ENCODE results near the gene MIPOL1.
"Not testable (repeated sequence)": the region's sequence is repeated elsewhere in the genome, so short reads cannot be mapped to it uniquely, and the experiment has no call there.

Gene MIPOL1

DNA sequence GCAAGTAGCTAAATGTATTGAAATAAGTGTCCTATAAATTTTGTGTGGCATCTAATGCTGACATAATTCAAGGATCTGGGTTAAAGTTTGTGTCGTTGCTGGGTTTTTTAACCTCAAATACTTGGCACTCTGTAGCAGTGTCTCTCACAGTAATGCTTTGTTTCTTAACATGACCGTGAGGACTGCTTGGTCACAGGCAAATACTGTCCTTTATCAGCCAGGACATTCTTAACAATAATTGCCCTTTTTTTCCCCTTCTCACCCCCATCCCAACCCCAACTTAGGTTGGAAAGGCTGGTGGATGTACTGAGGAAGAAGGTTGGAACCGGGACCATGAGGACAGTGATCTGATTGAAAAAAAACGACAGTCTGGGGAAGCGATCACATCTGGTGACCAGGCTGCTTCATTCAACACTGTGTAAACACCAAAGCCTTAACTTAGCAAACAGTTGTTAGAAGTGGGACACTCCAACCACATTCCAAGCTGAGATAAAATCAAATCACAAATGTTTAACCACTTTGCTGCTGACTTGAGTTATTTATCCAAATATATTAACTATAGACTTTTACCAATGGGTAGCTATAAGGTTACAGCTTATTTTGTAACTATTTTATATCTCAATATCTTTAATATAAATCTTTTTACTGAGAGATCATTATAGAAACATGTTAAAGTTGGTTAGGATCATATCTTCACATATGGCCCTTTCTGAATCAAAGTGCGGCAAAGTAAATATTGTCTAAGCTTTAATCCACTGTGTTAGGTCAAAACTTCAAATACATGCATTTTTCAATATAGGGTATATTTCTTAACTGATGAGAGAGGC, 349.1 kb downstream of the MIPOL1 start:
- no peak for DNase-seq (ENCODE audit: low spot score)

DNA sequence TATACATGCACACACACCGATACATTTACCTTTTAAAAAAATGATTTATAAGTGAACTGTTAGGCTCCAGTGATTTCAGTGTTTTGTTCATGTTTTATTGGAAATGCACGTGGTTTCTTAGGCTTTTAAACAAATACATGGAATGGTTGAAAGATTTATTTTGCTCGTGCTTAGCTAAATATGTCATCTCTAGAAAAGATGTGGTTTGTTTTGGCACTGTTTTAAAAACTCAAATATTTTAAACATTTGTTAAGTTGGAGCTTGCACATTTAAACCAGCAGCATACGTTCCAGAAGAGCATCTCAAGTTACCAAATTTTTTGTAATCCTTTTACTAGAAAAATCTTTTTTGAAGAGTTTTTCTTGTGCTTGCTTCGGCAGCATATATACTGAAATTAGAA, 352.8 kb downstream of the MIPOL1 start:
- no peak for DNase-seq (ENCODE audit: low spot score)

DNA sequence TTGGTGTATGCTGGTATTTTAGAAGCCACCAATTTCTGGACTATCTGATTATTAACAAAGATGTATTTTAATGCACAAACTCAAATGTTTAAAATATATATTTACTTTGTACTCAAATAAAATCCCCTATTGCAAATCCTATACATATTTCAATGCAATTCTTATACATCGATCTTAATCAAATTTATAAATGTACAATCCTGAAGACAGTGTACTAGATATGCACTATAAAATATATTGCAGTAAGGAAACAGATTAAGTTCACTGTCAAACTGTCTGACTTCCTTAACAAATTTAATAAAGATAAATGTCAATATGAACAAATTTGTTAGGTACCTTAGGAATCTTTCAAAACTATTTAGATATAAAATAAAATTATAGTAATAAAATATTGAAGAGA, 353.4 kb downstream of the MIPOL1 start:
- no peak for DNase-seq (ENCODE audit: low spot score)

DNA sequence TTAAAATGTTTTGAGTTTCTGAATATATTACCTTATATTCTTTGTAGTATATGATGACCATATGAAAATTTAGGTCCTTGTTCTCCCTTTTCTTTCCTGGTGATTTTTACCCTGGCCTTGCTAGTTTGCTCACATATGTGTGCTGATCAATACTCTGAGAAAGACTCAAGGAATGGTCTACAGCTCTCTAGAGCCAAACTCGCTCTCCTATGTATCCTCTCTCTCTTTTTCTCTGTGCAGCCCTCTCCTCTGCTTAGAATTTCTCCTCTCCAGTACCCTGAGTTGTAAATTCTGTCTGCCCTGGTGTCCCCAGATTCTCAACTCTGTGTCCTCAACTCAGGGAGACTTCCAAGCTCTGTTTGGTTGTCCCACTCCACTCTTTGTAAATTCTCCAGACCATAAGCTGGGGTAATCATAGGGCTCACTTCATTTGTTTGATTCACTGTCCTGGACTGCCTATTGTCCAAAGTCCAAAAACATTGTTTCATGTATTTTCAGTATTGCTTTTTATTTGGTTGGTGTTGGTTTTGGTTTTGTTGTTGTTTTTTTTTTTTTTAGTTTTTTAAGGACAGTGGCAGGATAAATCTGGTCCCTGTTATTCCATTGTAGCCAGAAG, 356.3 kb downstream of the MIPOL1 start:
- no peak for DNase-seq (ENCODE audit: low spot score)

DNA sequence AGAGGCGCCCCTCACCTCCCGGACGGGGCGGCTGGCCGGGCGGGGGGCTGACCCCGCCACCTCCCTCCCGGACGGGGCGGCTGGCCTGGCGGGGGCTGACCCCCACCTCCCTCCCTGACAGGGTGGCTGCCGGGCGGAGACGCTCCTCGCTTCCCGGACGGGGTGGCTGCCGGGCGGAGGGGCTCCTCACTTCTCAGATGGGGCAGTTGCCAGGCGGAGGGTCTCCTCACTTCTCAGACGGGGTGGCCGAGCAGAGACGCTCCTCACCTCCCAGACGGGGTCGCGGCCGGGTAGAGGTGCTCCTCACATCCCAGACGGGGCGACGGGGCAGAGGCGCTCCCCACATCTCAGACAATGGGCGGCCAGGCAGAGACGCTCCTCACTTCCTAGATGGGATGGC, 357.9 kb downstream of the MIPOL1 start:
- not testable (repeated sequence) for DNase-seq (ENCODE audit: low spot score)

DNA sequence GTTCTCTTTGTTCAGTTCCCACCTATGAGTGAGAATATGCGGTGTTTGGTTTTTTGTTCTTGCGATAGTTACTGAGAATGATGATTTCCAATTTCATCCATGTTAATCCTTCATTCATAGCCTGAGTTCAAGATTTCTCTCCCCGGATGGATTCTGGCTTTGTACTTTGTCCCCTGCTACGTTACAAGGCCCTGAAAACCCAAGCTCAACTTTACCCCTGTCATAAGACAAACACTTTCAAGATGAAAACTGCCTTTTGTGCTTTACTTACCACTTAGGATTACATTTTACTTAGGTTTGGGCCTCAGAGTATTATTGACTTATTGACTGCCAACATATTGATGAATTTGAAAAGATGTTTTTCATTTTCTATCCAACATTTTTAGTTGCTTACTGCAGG, 361.0 kb downstream of the MIPOL1 start:
- no peak for DNase-seq (ENCODE audit: low spot score)

DNA sequence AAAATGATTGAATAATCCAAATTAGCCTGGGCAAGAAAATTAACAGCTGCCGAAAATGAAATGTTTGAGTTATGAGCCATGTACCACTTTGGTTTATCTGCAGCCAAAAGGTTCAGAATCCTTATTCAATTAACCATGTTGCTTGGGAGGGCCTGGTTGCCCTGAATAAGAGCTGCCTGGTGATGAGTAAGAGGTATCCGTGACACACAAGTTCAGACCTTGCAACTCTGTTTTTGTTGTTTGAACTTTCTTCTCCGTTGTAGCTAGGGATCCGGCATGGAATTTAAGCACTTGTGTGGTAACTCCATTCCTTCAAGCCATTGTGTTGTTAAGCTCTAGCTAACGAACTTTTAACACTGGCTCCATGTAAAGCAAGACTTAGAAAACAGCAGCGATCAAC, 361.6 kb downstream of the MIPOL1 start:
- DNase-seq (ENCODE audit: low spot score) = no peak

DNA sequence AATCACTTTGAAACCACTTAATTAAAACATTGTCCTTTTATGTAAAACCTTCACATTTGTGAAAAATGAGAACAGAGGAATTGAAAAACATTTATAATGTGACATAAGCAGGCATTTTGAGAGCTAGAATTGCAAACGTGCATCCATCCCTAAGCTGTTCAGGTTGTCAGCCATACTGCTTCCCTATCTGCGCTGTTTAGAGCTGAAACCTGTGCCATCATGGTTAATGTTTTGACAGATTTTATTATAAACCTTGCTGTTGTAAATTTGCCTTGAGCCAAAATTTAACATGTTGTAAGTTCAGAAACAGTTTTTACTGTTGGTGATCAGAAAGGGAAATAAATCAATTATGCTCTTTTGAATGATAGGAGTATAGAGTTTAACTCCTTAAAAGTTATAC, 365.5 kb downstream of the MIPOL1 start:
- DNase-seq (ENCODE audit: low spot score) = no peak

DNA sequence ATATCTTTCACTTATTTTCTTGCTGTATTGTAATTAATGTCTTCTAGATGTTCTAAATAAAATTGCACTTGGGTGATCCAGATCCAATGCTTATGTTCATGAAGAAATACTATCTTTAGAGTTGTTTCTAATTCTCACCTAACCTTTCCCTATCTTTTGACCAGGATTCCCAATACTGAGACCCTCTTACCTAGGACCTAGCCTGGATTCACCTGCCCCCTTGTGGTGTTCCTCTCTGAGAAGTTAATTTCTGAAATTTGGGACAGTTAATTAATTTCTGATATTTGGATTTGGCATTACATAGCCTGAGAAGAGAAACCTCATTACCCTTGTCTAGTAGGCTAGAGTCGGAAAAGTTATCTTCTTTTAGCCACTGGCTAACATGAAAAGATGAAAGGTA, 367.8 kb downstream of the MIPOL1 start:
- no peak for DNase-seq (ENCODE audit: low spot score)

DNA sequence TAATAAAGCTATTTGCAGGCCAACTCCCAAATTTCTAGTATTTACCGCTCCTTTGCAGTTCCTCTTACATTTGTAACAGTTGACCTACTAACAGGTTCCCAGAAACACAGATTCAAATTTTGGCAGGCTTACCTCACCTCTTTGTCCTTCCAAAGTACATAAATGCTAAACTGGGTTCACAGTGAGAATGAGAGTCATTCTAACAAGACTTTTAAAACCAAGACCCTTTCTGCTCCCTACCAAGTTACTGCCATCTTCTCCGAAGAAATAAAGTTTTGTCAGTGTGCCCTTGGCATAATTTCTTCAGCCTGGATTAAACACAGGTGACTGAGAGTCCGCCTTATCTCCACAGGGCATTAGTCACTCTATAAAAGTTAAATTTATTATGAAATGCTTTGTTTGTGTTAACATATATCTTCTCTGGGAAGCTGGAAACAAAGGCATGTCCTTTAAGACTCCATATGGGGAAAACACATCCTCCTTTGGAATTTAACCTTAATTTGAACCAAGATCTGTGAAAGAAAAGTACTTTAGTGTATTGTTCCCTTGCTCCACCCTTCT, 369.2 kb downstream of the MIPOL1 start:
- DNase-seq (ENCODE audit: low spot score) = no peak

DNA sequence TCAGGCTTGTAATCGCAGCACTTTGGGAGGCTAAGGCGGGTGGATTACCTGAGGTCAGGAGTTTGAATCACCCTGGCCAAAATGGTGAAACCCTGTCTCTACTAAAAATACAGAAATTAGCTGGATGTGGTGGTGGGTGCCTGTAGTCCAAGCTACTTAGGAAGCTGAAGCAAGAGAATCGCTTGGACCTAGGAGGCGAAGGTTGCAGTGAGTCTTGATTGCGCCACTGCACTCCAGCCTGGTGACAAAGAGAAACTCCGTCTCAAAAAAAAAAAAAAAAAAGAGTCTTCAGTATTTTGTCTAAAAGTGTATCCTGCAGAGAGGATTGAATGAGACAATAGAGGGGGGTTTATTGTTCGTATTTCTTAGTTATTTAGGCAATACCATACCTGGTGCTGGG, 372.0 kb downstream of the MIPOL1 start:
- DNase-seq (ENCODE audit: low spot score) = no peak

DNA sequence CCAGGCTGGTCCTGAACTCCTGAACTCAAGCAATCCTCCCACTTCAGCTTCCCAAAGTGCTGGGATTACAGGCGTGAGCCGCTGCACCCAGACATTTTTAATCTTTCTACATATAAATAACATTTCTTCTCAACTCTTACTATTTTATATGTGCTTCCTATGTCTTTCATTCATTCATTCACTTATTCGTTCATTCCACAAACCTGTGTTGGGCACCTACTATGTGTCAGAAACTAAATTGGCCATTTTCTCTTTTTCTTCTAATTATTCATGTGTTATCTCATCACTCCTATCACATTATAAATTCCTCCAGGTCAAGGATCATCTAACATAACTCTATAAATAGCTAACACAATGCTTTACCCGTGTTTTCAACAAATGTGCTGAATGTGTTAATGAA, 373.7 kb downstream of the MIPOL1 start:
- DNase-seq (ENCODE audit: low spot score) = no peak

DNA sequence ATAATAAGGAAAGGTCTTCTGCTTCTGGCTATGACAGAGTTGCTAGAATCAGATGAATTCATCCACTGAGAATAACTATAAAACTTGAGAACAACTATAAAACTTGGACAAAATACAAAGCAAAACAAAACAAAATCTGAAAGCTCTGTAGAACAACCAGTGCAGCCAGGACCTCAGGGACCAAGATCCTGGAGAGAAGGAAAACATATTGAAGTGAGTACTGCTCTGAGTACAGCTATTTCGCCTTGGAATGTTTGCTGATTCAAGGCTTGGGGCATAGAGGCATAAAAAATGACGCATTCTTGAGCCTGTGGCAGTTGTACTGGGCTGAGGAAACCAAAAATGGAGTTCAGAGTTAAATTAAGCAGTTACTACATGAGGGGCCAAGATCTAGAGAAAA, 375.6 kb downstream of the MIPOL1 start:
- DNase-seq (ENCODE audit: low spot score) = no peak

DNA sequence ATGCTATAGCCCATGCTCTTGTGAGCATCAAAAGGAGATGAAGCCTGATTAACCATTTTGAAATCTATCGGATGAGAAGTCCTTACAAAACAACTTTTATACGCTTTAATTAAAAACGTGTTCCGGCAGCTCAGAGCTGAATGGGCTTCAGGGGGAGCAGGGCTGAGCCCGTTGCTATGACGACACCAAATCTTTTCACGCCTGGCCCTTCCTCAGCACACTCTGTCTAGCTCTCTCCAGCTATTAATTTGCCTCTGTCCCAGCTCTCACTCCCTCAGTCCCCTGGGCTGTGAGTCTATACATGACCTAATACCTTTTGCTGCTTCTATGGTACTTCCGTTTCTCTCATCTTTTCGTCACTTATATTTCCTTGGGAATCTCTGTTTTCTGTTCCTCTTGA, 381.5 kb downstream of the MIPOL1 start:
- no peak for DNase-seq (ENCODE audit: low spot score)

DNA sequence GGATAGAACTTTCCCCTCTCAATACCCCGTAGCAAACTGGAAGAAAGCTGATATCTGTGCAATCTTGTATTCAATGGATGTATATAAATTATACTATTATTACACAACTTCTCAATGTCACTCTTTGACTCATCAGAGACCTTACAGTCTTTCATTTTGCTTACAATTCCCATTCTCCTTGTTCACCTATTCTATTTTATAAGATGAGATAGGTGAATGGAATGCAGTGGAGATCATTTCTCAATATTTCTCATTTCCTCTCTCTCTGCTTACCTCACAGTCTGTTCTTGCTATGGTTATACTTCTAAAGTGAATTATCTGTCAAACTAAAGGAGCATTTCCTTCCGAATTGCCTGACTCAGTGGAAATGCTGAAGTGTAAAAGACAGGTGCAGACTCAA, 382.4 kb downstream of the MIPOL1 start:
- DNase-seq (ENCODE audit: low spot score) = no peak

DNA sequence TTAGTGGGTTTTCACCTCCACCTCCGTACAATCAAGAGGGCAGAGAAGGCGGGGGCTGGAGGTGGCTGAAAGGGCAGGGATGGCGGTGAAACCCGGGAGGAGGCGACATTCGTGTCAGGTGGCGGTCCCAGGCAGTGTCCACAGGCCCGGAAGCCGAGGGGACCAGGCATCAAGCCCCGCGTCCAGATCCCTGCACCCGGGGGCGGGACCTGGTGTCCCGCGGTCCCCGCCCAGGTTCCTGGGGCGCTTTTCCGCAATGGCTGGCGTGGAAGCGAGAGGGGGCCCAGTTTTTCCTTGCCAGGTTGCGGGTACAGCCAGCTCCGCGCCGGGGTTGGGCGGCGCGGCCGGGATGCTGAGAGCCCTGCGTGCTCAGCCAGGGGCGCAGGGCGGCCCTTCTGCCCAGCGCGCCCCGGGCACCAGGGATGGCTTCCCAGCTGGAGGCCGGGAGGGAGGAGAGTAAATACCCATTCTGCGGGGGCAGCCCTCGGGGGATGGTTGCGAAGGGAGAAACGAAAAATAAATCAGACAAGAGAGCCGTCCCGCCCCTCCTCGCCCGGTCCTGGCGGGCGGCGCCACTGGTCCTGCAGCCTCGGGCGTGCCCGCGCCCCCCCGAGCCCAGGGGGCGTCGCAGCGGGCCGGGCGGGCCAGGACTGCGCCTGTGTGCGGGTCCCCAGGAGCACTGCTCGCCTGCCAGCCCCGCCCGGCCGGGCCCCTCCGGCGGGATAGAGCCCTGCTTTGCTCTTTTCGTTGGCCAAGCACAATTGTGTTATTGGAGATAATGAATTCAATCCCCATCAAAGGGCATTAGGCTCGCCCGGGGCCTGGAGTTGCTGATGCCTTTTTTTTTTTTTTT, 385.8 kb downstream of the MIPOL1 start:
- DNase-seq (ENCODE audit: low spot score) = peak; percentile 36

DNA sequence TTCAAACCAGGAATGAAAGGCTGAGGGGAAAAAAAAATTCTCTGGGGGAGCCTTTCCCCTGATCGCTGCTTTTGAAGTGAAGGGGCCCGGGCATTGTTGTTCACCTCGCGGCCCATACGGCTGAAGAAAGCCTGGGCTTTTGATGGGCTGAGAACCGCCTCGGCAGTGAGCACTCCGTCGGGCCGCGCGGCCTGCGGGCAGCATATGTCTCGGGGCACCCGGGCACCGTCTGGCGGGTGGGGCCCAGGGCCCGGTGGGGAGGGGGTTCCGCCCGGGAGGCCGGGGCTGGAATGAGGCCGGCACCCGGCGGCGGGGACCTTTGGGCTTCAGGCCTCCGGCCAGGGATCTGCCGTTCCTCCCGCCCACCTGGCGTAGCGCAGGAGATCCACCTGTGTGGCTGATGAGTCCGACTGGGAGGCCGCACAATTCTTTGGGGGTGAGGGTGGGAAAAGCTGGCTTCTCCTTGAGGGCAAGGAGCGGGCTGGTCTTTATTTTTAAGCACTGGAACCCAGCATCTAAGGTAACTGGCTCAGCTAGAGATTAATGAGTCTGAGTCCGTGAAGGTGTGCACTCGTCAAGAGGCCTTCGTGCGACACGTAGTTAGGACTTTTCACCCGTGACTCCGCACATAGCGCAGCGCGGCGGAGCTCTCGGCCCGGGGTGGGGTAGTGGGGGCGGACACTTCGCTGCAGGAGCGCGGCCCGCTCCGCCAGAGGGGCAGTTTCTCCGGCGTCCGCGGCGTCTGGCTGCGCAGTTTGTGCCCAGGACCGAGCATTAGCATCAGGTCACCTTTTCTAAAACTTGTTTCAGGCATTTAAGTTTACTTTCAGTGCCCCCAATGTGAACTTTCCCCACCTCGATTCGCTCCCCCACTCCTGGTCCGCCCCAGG, 386.7 kb downstream of the MIPOL1 start:
- DNase-seq (ENCODE audit: low spot score) = no peak

DNA sequence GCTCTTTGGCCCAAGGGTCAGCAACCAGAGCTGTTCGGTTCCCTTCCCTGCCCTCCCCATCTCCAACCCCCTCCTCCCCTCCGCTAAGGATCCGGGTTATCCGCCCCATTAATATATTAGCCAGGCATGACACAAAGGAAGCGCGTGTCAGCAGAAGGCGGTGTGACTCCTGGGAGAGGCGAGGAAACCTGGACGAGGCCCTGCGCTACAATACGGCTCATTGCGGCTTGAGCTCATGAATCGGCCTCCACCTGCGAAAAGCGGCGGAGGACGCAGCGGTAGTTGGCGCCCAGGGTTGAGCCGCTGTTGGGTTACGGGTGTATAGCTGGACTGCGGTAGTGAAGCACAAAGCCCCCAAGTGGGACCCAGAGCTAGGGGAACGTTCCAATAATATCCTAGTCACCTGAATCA, 387.4 kb downstream of the MIPOL1 start:
- DNase-seq (ENCODE audit: low spot score) = no peak

DNA sequence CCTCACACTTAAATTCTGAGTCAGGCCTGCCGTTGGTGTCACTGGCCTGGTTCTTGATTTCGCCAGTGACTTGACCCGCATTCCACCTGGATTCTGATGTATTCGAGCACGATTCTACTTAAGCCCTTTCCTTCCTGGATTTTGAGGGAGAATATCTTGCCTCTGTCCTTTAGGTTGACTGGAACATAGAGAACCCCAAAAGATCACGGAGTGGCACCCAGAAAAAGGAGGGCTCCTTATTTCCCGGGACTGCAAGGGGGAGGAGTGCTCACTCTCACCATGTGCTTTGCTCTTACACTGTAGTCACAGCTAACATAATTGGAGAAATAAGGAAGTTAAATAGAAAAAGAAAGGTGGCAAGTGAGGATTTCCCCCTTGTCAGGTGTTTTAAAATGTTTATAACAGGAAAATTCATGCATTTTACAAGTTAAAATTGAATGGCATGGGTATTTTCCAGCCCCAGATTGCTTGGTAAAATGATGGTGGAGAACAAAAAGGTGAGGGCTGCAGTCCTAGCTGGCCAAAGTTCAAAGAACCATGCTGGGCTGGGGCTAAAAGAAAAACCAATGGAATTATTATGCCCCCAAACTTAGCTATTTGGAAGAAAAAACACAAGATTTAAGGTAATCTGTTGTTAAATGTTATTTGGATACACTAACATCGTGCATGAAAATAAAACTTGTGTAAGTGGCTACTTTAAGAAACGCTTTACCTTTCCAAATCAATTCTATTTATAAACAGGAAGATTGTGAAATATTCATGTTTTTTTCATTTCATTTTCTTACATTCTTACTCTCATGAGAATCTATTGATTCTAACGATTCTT, 388.4 kb downstream of the MIPOL1 start:
- DNase-seq (ENCODE audit: low spot score) = no peak

DNA sequence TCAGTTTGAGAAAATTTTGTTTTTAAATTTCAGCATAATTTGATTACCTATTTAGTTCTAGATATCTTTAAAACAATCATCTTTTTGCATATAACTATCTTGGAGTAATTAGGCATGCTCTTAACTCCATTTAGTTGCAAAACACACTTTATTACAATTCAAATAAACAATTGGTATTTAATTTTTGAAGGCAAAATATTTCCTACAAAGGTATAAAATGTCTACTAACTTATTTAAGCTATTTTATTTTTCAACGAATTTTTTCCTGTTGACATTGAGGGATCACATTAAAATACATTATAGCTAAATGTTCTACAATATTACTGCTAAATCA, 389.0 kb downstream of the MIPOL1 start:
- DNase-seq (ENCODE audit: low spot score) = no peak
